Measurements from ENCODE around the gene KIAA1755.
"Not testable (repeated sequence)": the region's sequence is repeated elsewhere in the genome, so short reads cannot be mapped to it uniquely, and the experiment has no call there.

Gene KIAA1755

DNA sequence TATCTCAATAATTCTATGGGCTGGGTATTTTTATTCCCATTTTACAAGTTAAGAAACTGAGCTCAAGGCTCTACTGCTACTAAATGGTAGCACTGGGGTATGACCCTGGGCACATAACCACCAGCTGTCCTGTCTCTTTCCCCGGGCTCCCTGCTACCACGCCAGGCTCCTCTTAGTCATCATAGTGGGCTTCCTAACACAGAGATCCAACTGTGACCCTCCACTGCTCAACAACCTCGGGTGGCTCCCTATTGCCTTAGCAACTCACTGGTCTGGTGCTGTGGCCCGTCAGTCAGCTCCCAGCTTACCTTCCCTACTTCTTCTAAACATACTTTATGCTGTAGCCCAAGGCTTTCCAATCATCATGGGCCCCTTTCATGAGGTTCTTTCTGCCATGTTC is 4.5 kb downstream of the KIAA1755 start:
- Histone ChIP-seq H3K4me2 (ENCODE audit: low read length) (no peak overlapping the region), H3K9ac (ENCODE audit: low read length) (no peak overlapping the region), H2BK5ac (ENCODE audit: low read depth, low read length, poor library complexity) (no peak overlapping the region), H4K12ac (ENCODE audit: low read depth, low read length) (no peak overlapping the region), H3K4me1 (ENCODE audit: control insufficient read depth in 1 of 2, insufficient read depth in 2 of 2, low read length in 2 of 2) (no peaks in the 10 kb centered on the region), H3K14ac (ENCODE audit: low read length) (no peak overlapping the region), H3K23ac (ENCODE audit: low read length) (no peak overlapping the region), H3K27ac (ENCODE audit: low read depth, low read length) (no peak overlapping the region), H3K4ac (ENCODE audit: low read depth, low read length) (no peak overlapping the region), H2AK5ac (ENCODE audit: low read length) (no peak overlapping the region), H3K4me3 (ENCODE audit: low read depth, low read length) (no peak overlapping the region), H3K36me3 (ENCODE audit: control insufficient read depth in 1 of 2, insufficient read depth in 2 of 2, low read length in 2 of 2) (no peaks in the 10 kb centered on the region), H2BK120ac (ENCODE audit: insufficient read depth, low read length, poor library complexity) (no peak overlapping the region), H4K91ac (ENCODE audit: low read depth, low read length) (no peak overlapping the region), H2BK12ac (ENCODE audit: low read length) (no peak overlapping the region), H4K8ac (ENCODE audit: low read depth, low read length) (no peak overlapping the region), H2AFZ (ENCODE audit: insufficient read depth, low read length, poor library complexity) (no peak overlapping the region), H3K27me3 (ENCODE audit: insufficient read depth, low read length) (peaks cover 20% of the 10 kb centered on the region), H3K79me1 (ENCODE audit: low read length) (no peaks in the 10 kb centered on the region), H3K79me2 (ENCODE audit: control insufficient read depth, insufficient read depth, low read length, poor library complexity) (no peaks in the 10 kb centered on the region), H3K9me3 (ENCODE audit: insufficient read depth, low read depth, low read length) (peaks cover 4% of the 10 kb centered on the region), H3K18ac (ENCODE audit: low read length) (no peak overlapping the region)
- WGBS (ENCODE audit: extremely low coverage, insufficient coverage, insufficient read length) = no CpG with 5 or more reads among the region's 4 CpGs
- no peak for DNase-seq

DNA sequence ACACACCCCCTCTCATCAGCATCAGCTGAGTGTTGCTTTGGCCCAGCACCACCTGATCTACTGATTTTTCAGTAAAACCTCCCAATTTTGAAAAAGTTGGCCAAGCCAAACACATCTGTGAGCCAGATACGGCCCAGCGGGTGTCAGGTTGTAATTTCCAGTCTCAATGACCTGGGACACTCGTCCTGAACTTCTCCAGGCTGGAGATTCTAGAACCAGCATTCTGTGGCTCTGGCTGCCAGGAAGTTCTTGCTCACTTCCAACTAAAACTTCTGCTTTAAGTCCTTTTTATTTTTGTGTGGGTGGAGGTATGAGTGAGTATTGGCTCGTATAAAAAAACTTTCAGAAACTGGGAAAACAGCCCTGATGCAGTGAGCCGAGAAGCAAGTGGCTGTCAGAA is 5.1 kb downstream of the KIAA1755 start:
- Histone ChIP-seq H3K23ac (ENCODE audit: low read length) (no peak overlapping the region), H4K91ac (ENCODE audit: low read depth, low read length) (no peak overlapping the region), H3K4ac (ENCODE audit: low read depth, low read length) (no peak overlapping the region), H3K9ac (ENCODE audit: low read length) (no peak overlapping the region), H2AK5ac (ENCODE audit: low read length) (no peak overlapping the region), H3K4me3 (ENCODE audit: low read depth, low read length) (no peak overlapping the region), H4K8ac (ENCODE audit: low read depth, low read length) (no peak overlapping the region), H3K18ac (ENCODE audit: low read length) (no peak overlapping the region), H3K27me3 (ENCODE audit: insufficient read depth, low read length) (peaks cover 16% of the 10 kb centered on the region), H2BK120ac (ENCODE audit: insufficient read depth, low read length, poor library complexity) (no peak overlapping the region), H3K9me3 (ENCODE audit: insufficient read depth, low read depth, low read length) (peaks cover 4% of the 10 kb centered on the region), H2BK5ac (ENCODE audit: low read depth, low read length, poor library complexity) (no peak overlapping the region), H3K79me2 (ENCODE audit: control insufficient read depth, insufficient read depth, low read length, poor library complexity) (no peaks in the 10 kb centered on the region), H3K36me3 (ENCODE audit: control insufficient read depth in 1 of 2, insufficient read depth in 2 of 2, low read length in 2 of 2) (no peaks in the 10 kb centered on the region), H4K12ac (ENCODE audit: low read depth, low read length) (no peak overlapping the region), H2BK12ac (ENCODE audit: low read length) (no peak overlapping the region), H2AFZ (ENCODE audit: insufficient read depth, low read length, poor library complexity) (no peak overlapping the region), H3K27ac (ENCODE audit: low read depth, low read length) (no peak overlapping the region), H3K4me1 (ENCODE audit: control insufficient read depth in 1 of 2, insufficient read depth in 2 of 2, low read length in 2 of 2) (no peaks in the 10 kb centered on the region), H3K4me2 (ENCODE audit: low read length) (no peak overlapping the region), H3K14ac (ENCODE audit: low read length) (no peak overlapping the region), H3K79me1 (ENCODE audit: low read length) (no peaks in the 10 kb centered on the region)
- DNase-seq = no peak
- WGBS (ENCODE audit: extremely low coverage, insufficient coverage, insufficient read length) = no CpG with 5 or more reads among the region's 5 CpGs

- not testable (repeated sequence) for H3K4ac ChIP-seq (ENCODE audit: low read depth, low read length); H3K9me3 ChIP-seq (ENCODE audit: insufficient read depth, low read depth, low read length); H3K4me1 ChIP-seq (ENCODE audit: control insufficient read depth in 1 of 2, insufficient read depth in 2 of 2, low read length in 2 of 2); H3K27ac ChIP-seq (ENCODE audit: low read depth, low read length); H3K14ac ChIP-seq (ENCODE audit: low read length); H3K79me2 ChIP-seq (ENCODE audit: control insufficient read depth, insufficient read depth, low read length, poor library complexity); H4K8ac ChIP-seq (ENCODE audit: low read depth, low read length); H2BK120ac ChIP-seq (ENCODE audit: insufficient read depth, low read length, poor library complexity); H3K36me3 ChIP-seq (ENCODE audit: control insufficient read depth in 1 of 2, insufficient read depth in 2 of 2, low read length in 2 of 2); H2AK5ac ChIP-seq (ENCODE audit: low read length); H2AFZ ChIP-seq (ENCODE audit: insufficient read depth, low read length, poor library complexity); H3K9ac ChIP-seq (ENCODE audit: low read length); H3K4me2 ChIP-seq (ENCODE audit: low read length); H4K91ac ChIP-seq (ENCODE audit: low read depth, low read length); H3K23ac ChIP-seq (ENCODE audit: low read length); H2BK5ac ChIP-seq (ENCODE audit: low read depth, low read length, poor library complexity); H2BK12ac ChIP-seq (ENCODE audit: low read length); H3K4me3 ChIP-seq (ENCODE audit: low read depth, low read length); H3K18ac ChIP-seq (ENCODE audit: low read length); H4K12ac ChIP-seq (ENCODE audit: low read depth, low read length); DNase-seq; H3K79me1 ChIP-seq (ENCODE audit: low read length); H3K27me3 ChIP-seq (ENCODE audit: insufficient read depth, low read length)
- no CpG with 5 or more reads among the region's 4 CpGs for WGBS (ENCODE audit: extremely low coverage, insufficient coverage, insufficient read length)
Measured at GRCh38 chr20:38254621-38255020, 5.9 kb downstream of the KIAA1755 start.

DNA sequence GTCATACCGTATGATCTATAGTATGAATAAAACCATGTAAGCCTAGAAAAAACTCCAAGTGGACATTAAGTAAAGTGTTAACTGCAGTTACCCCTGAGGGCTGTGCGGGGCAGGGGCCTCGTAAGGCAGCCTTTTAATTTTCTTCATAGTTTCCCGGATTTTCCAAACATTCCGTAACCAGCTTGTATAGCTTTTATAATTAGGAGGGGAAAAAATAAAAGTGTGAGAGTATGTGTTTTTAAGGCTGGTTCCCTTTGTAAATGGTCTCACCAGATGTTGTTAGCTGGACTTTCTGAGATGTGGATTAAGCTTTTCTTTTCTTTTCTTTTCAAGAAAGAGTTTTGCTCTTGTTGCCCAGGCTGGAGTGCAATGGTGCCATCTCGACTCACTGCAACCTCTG is 7.0 kb downstream of the KIAA1755 start:
- Histone ChIP-seq H2AFZ (ENCODE audit: insufficient read depth, low read length, poor library complexity) (no peak overlapping the region), H3K4me2 (ENCODE audit: low read length) (no peak overlapping the region), H3K9ac (ENCODE audit: low read length) (no peak overlapping the region), H3K9me3 (ENCODE audit: insufficient read depth, low read depth, low read length) (peaks cover 1% of the 10 kb centered on the region), H3K27me3 (ENCODE audit: insufficient read depth, low read length) (peaks cover 2% of the 10 kb centered on the region), H2AK5ac (ENCODE audit: low read length) (no peak overlapping the region), H3K14ac (ENCODE audit: low read length) (no peak overlapping the region), H3K27ac (ENCODE audit: low read depth, low read length) (no peak overlapping the region), H3K4me1 (ENCODE audit: control insufficient read depth in 1 of 2, insufficient read depth in 2 of 2, low read length in 2 of 2) (no peaks in the 10 kb centered on the region), H3K4ac (ENCODE audit: low read depth, low read length) (no peak overlapping the region), H4K12ac (ENCODE audit: low read depth, low read length) (no peak overlapping the region), H3K18ac (ENCODE audit: low read length) (no peak overlapping the region), H4K91ac (ENCODE audit: low read depth, low read length) (no peak overlapping the region), H2BK120ac (ENCODE audit: insufficient read depth, low read length, poor library complexity) (no peak overlapping the region), H3K4me3 (ENCODE audit: low read depth, low read length) (no peak overlapping the region), H3K79me1 (ENCODE audit: low read length) (no peaks in the 10 kb centered on the region), H4K8ac (ENCODE audit: low read depth, low read length) (no peak overlapping the region), H3K36me3 (ENCODE audit: control insufficient read depth in 1 of 2, insufficient read depth in 2 of 2, low read length in 2 of 2) (no peaks in the 10 kb centered on the region), H3K23ac (ENCODE audit: low read length) (no peak overlapping the region), H3K79me2 (ENCODE audit: control insufficient read depth, insufficient read depth, low read length, poor library complexity) (no peaks in the 10 kb centered on the region), H2BK12ac (ENCODE audit: low read length) (no peak overlapping the region), H2BK5ac (ENCODE audit: low read depth, low read length, poor library complexity) (no peak overlapping the region)
- DNase-seq = no peak
- WGBS (ENCODE audit: extremely low coverage, insufficient coverage, insufficient read length) = no CpG with 5 or more reads among the region's 6 CpGs
